ENCODE data around the gene TRAK2.
"Not testable (repeated sequence)": the region's sequence is repeated elsewhere in the genome, so short reads cannot be mapped to it uniquely, and the experiment has no call there.

The TRAK2 gene

GRCh38 chr2:201436141-201436540, 15.1 kb downstream of the TRAK2 start:
- Histone ChIP-seq H3K9me3 (ENCODE audit: control insufficient read depth, insufficient read depth, low read length) (peaks cover 6% of the 10 kb centered on the region; the same call in 1 of the 2 replicates), H3K9ac (ENCODE audit: low read depth, low read length) (no peak overlapping the region), H3K36me3 (ENCODE audit: insufficient read depth, low read length) (no peaks in the 10 kb centered on the region), H3K4me1 (ENCODE audit: insufficient read depth, low read length) (peaks cover 6% of the 10 kb centered on the region)

DNA sequence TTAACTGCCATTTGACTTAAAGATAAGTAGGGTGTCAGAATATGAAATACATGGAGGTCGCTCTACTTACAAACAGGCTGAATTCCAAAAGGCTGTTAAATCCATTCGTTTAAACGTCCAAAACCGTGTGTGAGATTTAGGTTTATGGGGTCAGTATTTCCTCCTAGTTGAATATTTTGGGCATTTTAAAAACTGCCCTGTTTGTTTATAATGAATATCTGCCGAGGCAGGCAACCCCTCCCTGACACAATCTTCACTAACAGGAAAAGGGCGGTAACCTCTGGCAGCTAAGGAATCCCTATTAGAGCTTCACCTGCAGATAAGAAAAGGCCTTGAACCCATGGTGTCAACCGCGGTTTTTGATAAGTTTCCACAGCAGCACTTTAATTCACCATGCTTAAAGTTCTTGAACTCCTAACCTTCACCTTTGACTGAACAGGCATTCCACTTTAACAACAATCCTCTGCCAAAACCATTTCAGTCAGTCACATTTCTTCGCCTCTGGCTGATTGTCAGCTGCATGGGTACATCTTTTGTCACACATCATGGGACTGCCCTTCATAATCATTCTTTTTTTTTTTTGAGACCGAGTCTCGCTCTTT, 17.8 kb downstream of the TRAK2 start:
- peaks cover 10% of the 10 kb centered on the region for H3K9me3 ChIP-seq (ENCODE audit: control insufficient read depth, insufficient read depth, low read length)
- no peaks in the 10 kb centered on the region for H3K36me3 ChIP-seq (ENCODE audit: insufficient read depth, low read length)
- H3K4me1 ChIP-seq (ENCODE audit: insufficient read depth, low read length) = peaks cover 6% of the 10 kb centered on the region
- H3K9ac ChIP-seq (ENCODE audit: low read depth, low read length) = no peak overlapping the region

GRCh38 chr2:201432621-201433393, 18.5 kb downstream of the TRAK2 start:
- Histone ChIP-seq H3K36me3 (ENCODE audit: insufficient read depth, low read length) (no peaks in the 10 kb centered on the region), H3K9ac (ENCODE audit: low read depth, low read length) (no peak overlapping the region), H3K9me3 (ENCODE audit: control insufficient read depth, insufficient read depth, low read length) (peaks cover 10% of the 10 kb centered on the region), H3K4me1 (ENCODE audit: insufficient read depth, low read length) (peaks cover 6% of the 10 kb centered on the region)

DNA sequence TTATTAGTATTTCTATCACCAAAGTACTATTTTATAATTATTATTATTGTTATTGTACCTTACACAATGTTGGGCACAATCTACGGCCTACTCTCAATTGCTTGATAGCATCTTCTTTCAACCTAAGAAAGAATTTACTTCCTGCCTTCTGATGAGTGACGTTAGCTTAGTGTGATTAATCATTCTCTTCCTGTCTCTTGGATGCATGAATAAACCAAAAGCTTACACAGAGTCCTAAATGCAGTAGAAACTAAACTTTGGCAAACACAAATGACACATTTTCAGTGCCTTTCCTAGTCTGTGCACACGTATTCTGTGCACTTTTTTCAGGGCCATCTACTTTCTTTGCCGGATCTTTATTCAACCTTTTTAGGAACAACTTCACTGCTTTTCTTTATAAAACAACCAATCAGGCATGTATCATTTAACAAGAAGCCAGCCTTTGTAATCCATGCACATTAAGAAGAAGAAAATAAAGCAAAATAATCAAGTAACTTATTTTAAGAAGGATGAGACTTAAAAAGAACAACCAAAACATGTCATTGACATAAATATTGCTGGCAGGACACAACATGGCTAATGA, 19.1 kb downstream of the TRAK2 start:
- Histone ChIP-seq H3K4me1 (ENCODE audit: insufficient read depth, low read length) (peaks cover 6% of the 10 kb centered on the region), H3K9me3 (ENCODE audit: control insufficient read depth, insufficient read depth, low read length) (peaks cover 10% of the 10 kb centered on the region), H3K36me3 (ENCODE audit: insufficient read depth, low read length) (no peaks in the 10 kb centered on the region), H3K9ac (ENCODE audit: low read depth, low read length) (no peak overlapping the region)

- Histone ChIP-seq H3K9me3 (ENCODE audit: control insufficient read depth, insufficient read depth, low read length) (peaks cover 10% of the 10 kb centered on the region), H3K36me3 (ENCODE audit: insufficient read depth, low read length) (no peaks in the 10 kb centered on the region), H3K9ac (ENCODE audit: low read depth, low read length) (no peak overlapping the region), H3K4me1 (ENCODE audit: insufficient read depth, low read length) (peaks cover 6% of the 10 kb centered on the region)
Observed at GRCh38 chr2:201430839-201431238, 20.4 kb downstream of the TRAK2 start.

DNA sequence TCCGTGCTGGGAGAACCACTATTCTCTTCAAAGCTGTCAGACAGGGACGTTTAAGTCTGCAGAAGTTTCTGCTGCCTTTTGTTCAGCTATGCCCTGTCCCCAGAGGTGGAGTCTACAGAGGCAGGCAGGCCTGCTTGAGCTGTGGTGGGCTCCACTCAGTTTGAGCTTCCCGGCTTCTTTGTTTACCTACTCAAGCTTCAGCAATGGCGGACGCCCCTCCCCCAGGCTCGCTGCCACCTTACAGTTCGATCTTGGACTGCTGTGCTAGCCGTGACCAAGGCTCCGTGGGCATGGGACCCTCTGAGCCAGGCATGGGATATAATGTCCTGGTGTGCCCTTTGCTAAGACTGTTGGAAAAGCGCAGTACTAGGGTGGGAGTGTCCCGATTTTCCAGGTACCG, 20.9 kb downstream of the TRAK2 start:
- not testable (repeated sequence) for H3K9ac ChIP-seq (ENCODE audit: low read depth, low read length); H3K36me3 ChIP-seq (ENCODE audit: insufficient read depth, low read length); H3K4me1 ChIP-seq (ENCODE audit: insufficient read depth, low read length); H3K9me3 ChIP-seq (ENCODE audit: control insufficient read depth, insufficient read depth, low read length)

- H3K4me1 ChIP-seq (ENCODE audit: insufficient read depth, low read length); H3K9me3 ChIP-seq (ENCODE audit: control insufficient read depth, insufficient read depth, low read length); H3K36me3 ChIP-seq (ENCODE audit: insufficient read depth, low read length): not testable (repeated sequence)
Observed at GRCh38 chr2:201429835-201430234, 21.4 kb downstream of the TRAK2 start.

GRCh38 chr2:201428366-201428765, 22.9 kb downstream of the TRAK2 start:
- H3K9ac ChIP-seq (ENCODE audit: low read depth, low read length); H3K4me1 ChIP-seq (ENCODE audit: insufficient read depth, low read length); H3K9me3 ChIP-seq (ENCODE audit: control insufficient read depth, insufficient read depth, low read length); H3K36me3 ChIP-seq (ENCODE audit: insufficient read depth, low read length): not testable (repeated sequence)

More at GRCh38 chr2:201429835-201430234, 21.4 kb downstream of the TRAK2 start:
- H3K9ac ChIP-seq (ENCODE audit: low read depth, low read length) = not testable (repeated sequence)

- Histone ChIP-seq H3K4me1 (ENCODE audit: insufficient read depth, low read length) (no peaks in the 10 kb centered on the region), H3K36me3 (ENCODE audit: insufficient read depth, low read length) (no peaks in the 10 kb centered on the region), H3K9ac (ENCODE audit: low read depth, low read length) (no peak overlapping the region), H3K9me3 (ENCODE audit: control insufficient read depth, insufficient read depth, low read length) (peaks cover 2% of the 10 kb centered on the region)
Observed at GRCh38 chr2:201425952-201426351, 25.3 kb downstream of the TRAK2 start.

- no peak overlapping the region for H3K9ac ChIP-seq (ENCODE audit: low read depth, low read length)
Observed at GRCh38 chr2:201420442-201421113, 30.7 kb downstream of the TRAK2 start.

GRCh38 chr2:201419986-201420385, 31.3 kb downstream of the TRAK2 start:
- Histone ChIP-seq H3K36me3 (ENCODE audit: insufficient read depth, low read length) (no peaks in the 10 kb centered on the region), H3K9me3 (ENCODE audit: control insufficient read depth, insufficient read depth, low read length) (no peaks in the 10 kb centered on the region), H3K9ac (ENCODE audit: low read depth, low read length) (no peak overlapping the region), H3K4me1 (ENCODE audit: insufficient read depth, low read length) (no peaks in the 10 kb centered on the region)

More at GRCh38 chr2:201420442-201421113, 30.7 kb downstream of the TRAK2 start:
- H3K4me1 ChIP-seq (ENCODE audit: insufficient read depth, low read length) = no peaks in the 10 kb centered on the region
- H3K36me3 ChIP-seq (ENCODE audit: insufficient read depth, low read length) = no peaks in the 10 kb centered on the region
- no peaks in the 10 kb centered on the region for H3K9me3 ChIP-seq (ENCODE audit: control insufficient read depth, insufficient read depth, low read length)

GRCh38 chr2:201419057-201419635, 32.1 kb downstream of the TRAK2 start:
- Histone ChIP-seq H3K9ac (ENCODE audit: low read depth, low read length) (no peak overlapping the region), H3K4me1 (ENCODE audit: insufficient read depth, low read length) (peaks cover 2% of the 10 kb centered on the region; the same call in 1 of the 2 replicates), H3K9me3 (ENCODE audit: control insufficient read depth, insufficient read depth, low read length) (no peaks in the 10 kb centered on the region), H3K36me3 (ENCODE audit: insufficient read depth, low read length) (no peaks in the 10 kb centered on the region)

DNA sequence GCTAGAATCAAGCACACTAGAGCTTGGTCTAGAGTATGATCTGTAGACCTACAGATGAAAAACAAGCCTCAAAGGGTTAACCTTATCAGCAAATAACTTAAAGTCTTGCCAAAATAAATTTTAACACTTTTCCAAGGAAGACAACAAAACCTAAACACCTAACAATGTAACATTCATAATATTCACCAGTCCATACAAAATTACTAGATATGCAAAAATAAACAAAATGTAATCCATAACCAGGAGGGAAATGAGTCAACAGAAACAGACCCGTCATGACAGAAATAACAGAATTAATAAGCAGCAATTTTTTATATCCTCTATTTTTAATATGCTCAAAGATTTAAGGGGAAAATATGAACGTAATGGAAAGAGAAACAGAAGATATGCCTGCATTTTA, 36.1 kb downstream of the TRAK2 start:
- no peaks in the 10 kb centered on the region for H3K36me3 ChIP-seq (ENCODE audit: insufficient read depth, low read length)
- H3K4me1 ChIP-seq (ENCODE audit: insufficient read depth, low read length) = peaks cover 11% of the 10 kb centered on the region
- no peak overlapping the region for H3K9ac ChIP-seq (ENCODE audit: low read depth, low read length)
- no peaks in the 10 kb centered on the region for H3K9me3 ChIP-seq (ENCODE audit: control insufficient read depth, insufficient read depth, low read length)
